ENCODE results near the gene ICAM5. TPM values are rescaled to one million over a fixed set of nuclear protein-coding genes. Genes with fewer than 3 reads are reported as not detected.

ICAM5 gene
- total RNA-seq, 2 experiments from 2014 or later = 0.41 to 0.84 TPM

GRCh38 chr19:10299545-10300458 is 10.1 kb downstream of the ICAM5 start:
- DNase-seq (no peak), ATAC-seq (no peak)
- peaks cover 26% of the 10 kb centered on the region for H3K27me3 Mint-ChIP-seq
- H3K36me3 Mint-ChIP-seq = peaks cover 2% of the 10 kb centered on the region
- no peak overlapping the region for H3K4me3 Mint-ChIP-seq
- H3K4me1 Mint-ChIP-seq = peaks cover 11% of the 10 kb centered on the region
- H3K9me3 Mint-ChIP-seq (ENCODE audit: low read depth) = no peaks in the 10 kb centered on the region
- no peak overlapping the region for H3K27ac Mint-ChIP-seq
- CTCF ChIA-PET = interaction anchor here (0.7 to 1.9 kb wide), 6 partner anchors 10 to 89 kb away, joined by 3 to 9 read pairs (median 4); partner anchors contain the start of gene ICAM5

GRCh38 chr19:10305139-10305806 is 15.5 kb downstream of the ICAM5 start:
- Mint-ChIP-seq H3K4me1 (no peaks in the 10 kb centered on the region), H3K9me3 (ENCODE audit: low read depth) (no peaks in the 10 kb centered on the region), H3K27me3 (peaks cover 6% of the 10 kb centered on the region), H3K27ac (no peak overlapping the region), H3K4me3 (no peak overlapping the region), H3K36me3 (no peaks in the 10 kb centered on the region)
- peak; percentile 12 for ATAC-seq
- CTCF ChIA-PET = interaction anchor here (1.8 to 4.5 kb wide), 2 partner anchors 28 to 35 kb away, joined by 5 to 18 read pairs; partner anchors contain the start of genes ICAM1 and RAVER1
- DNase-seq = no peak

- no peak for ATAC-seq
- Mint-ChIP-seq H3K4me1 (no peaks in the 10 kb centered on the region), H3K9me3 (ENCODE audit: low read depth) (no peaks in the 10 kb centered on the region), H3K27me3 (peaks cover 3% of the 10 kb centered on the region), H3K27ac (no peak overlapping the region), H3K36me3 (no peaks in the 10 kb centered on the region), H3K4me3 (no peak overlapping the region)
- no peak for DNase-seq
- CTCF ChIA-PET = interaction anchor here (1.5 to 4.5 kb wide), 3 partner anchors 27 to 39 kb away, joined by 5 to 18 read pairs (median 5); partner anchors contain the start of genes ICAM1 and RAVER1
These were observed 16.6 kb downstream of the ICAM5 start for GRCh38 chr19:10306327-10306726.

DNA sequence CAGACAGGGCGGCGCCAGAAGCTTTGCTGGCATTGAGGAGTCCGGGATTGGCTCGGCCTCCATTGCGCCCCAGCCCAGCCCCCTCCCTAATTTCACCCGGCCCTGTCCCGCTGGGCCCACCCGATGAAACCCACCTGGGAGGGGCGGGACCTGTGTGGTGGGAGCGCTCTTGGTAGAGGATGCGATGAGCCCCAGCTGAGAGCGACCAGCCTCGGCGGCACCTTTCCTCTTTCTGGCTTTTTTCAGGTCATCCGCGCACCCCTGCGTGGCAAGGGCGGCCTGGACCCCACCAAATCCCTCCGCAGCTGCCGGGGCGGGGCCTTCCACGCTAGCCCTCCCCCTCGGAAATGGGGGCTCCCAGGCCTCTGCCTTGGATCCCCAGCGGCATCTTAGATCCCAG is 19.7 kb downstream of the ICAM5 start, which contains the start of gene ZGLP1:
TSS of gene ZGLP1 (minus strand) at position 393 of the 400 bp plus-strand sequence.
- no peak within 1 kb of the TSS for H3K27ac Mint-ChIP-seq
- CTCF ChIA-PET = no interaction called here
- H3K4me3 Mint-ChIP-seq = no peak within 1 kb of the TSS
- DNase-seq (no peak), ATAC-seq (no peak)
- no peaks in the 10 kb centered on the region for H3K9me3 Mint-ChIP-seq (ENCODE audit: low read depth)
- no peaks in the 10 kb centered on the region for H3K27me3 Mint-ChIP-seq
- H3K36me3 Mint-ChIP-seq = no peaks in the 10 kb centered on the region
- H3K4me1 Mint-ChIP-seq = peaks cover 2% of the 10 kb centered on the region

GRCh38 chr19:10315335-10316214 is 25.8 kb downstream of the ICAM5 start, which contains the start of gene FDX2:
Gene FDX2, minus strand, starts transcription at chr19:10316015. Its CDS starts 19 bp downstream, at chr19:10315996.
- CTCF ChIA-PET = interaction anchor here (0.7 to 1.0 kb wide), 5 partner anchors 36 to 73 kb away, joined by 3 to 4 read pairs (median 3); partner anchors contain the start of gene ICAM1
- ATAC-seq = peak; percentile 91
- Mint-ChIP-seq H3K36me3 (peaks cover 19% of the 10 kb centered on the region), H3K4me3 (peak within 1 kb of the TSS; percentile 74), H3K9me3 (ENCODE audit: low read depth) (no peaks in the 10 kb centered on the region), H3K27ac (peak within 1 kb of the TSS; percentile 58), H3K27me3 (no peaks in the 10 kb centered on the region), H3K4me1 (peaks cover 15% of the 10 kb centered on the region)
- DNase-seq = peak; percentile 91

- ATAC-seq (no peak), DNase-seq (no peak)
- CTCF ChIA-PET = interaction anchor here (0.8 kb wide), 1 partner anchor 72 kb away, joined by 3 read pairs; no protein-coding TSS in a partner anchor
- H3K4me1 Mint-ChIP-seq = peaks cover 15% of the 10 kb centered on the region
- peak overlapping the region; percentile 74 for H3K4me3 Mint-ChIP-seq
- H3K27me3 Mint-ChIP-seq = no peaks in the 10 kb centered on the region
- H3K27ac Mint-ChIP-seq = peak overlapping the region; percentile 58
- H3K36me3 Mint-ChIP-seq = peaks cover 19% of the 10 kb centered on the region
- no peaks in the 10 kb centered on the region for H3K9me3 Mint-ChIP-seq (ENCODE audit: low read depth)
These were observed 26.7 kb downstream of the ICAM5 start for GRCh38 chr19:10316229-10317044.

GRCh38 chr19:10317045-10317856 is 27.5 kb downstream of the ICAM5 start:
- no peak for ATAC-seq
- H3K9me3 Mint-ChIP-seq (ENCODE audit: low read depth) = no peaks in the 10 kb centered on the region
- no peak overlapping the region for H3K4me3 Mint-ChIP-seq
- H3K27me3 Mint-ChIP-seq = no peaks in the 10 kb centered on the region
- H3K4me1 Mint-ChIP-seq = peaks cover 15% of the 10 kb centered on the region
- no peak overlapping the region for H3K27ac Mint-ChIP-seq
- H3K36me3 Mint-ChIP-seq = peaks cover 25% of the 10 kb centered on the region
- CTCF ChIA-PET = interaction anchor here (0.8 kb wide), 1 partner anchor 71 kb away, joined by 3 read pairs; no protein-coding TSS in a partner anchor
- DNase-seq = no peak

DNA sequence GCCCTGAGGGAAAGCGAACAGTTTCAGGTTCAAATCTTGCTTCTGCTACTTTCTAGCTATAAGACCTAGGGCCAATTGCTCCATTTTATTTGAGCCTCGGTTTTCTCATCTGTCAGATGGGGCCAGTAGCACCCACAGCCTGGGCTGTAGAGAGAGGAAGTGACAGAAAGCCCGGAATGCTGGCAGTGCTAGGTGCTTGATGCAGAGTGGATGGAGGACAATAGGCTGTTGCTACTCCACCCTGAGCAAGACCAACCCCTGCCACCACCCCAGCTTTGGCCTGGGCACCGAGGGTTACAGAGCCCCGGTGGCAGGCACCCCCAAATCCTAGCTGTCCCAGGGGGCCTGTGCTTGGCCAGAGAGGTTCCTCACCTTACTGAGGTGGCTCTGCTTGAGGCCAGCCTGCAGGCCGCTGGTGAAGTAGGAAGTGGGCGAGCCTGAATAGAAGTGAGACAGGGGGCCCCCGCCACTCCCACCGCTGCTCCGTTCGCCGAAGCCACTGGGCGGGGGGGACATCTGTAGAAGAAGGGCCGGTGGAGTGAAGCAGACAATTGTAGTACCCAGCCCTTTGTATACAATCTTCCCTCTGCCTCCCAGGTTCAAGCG is 28.2 kb downstream of the ICAM5 start:
- H3K4me1 Mint-ChIP-seq = peaks cover 15% of the 10 kb centered on the region
- peaks cover 25% of the 10 kb centered on the region for H3K36me3 Mint-ChIP-seq
- H3K4me3 Mint-ChIP-seq = no peak overlapping the region
- CTCF ChIA-PET = interaction anchor here (1.6 kb wide), 2 partner anchors 47 to 71 kb away, joined by 3 to 4 read pairs; partner anchors contain the start of gene ICAM1
- H3K27me3 Mint-ChIP-seq = no peaks in the 10 kb centered on the region
- no peak for ATAC-seq
- DNase-seq = no peak
- no peak overlapping the region for H3K27ac Mint-ChIP-seq
- H3K9me3 Mint-ChIP-seq (ENCODE audit: low read depth) = no peaks in the 10 kb centered on the region

- H3K27me3 Mint-ChIP-seq = no peaks in the 10 kb centered on the region
- H3K4me1 Mint-ChIP-seq = peaks cover 15% of the 10 kb centered on the region
- no peak overlapping the region for H3K27ac Mint-ChIP-seq
- CTCF ChIA-PET = interaction anchor here (0.9 to 1.6 kb wide), 4 partner anchors 21 to 72 kb away, joined by 3 to 4 read pairs (median 4); partner anchors contain the start of gene ICAM1
- DNase-seq (no peak), ATAC-seq (no peak)
- H3K9me3 Mint-ChIP-seq (ENCODE audit: low read depth) = no peaks in the 10 kb centered on the region
- H3K4me3 Mint-ChIP-seq = no peak overlapping the region
- peaks cover 28% of the 10 kb centered on the region for H3K36me3 Mint-ChIP-seq
These were observed 29.3 kb downstream of the ICAM5 start for GRCh38 chr19:10318807-10319682.

DNA sequence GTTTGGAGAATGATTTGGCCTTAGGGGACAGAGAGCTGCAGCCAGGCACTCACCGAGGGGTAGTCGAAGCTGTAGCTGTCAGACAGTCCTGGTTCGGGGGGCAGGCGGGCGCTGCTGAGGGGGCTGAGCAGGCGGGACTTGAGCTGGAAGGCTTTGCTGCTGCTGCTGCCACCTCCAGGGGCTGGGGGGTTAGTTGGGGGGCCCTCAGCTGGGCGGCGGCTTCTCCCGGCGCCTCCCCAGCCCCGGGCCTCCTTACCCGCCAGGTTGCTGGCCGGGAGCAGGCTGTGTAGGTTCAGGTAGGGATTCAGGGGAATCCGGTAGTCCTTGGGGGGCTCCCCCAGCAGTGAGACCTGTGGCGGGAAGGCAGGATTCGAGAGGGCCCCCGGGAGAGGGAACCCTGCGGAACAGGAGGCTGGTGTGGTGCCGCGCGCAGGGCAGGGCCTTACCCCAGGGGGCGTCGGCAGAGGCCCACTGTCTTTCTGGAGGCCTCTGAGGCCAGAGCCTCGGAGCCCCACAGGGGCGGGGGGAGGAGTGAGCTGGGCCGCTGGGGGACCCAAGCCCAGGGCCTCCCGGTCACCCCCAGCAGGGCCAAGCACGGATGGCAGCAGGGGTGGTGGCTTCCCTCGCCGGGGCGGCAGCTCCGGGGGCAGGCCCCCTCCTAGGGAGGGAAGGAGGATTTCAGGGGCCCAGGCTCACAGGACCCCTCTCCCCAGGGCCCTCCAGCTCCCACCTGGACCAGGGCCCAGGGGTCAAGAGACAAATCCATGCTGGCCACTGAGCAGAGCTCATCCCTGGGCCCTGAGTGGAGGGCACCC is 31.1 kb downstream of the ICAM5 start:
- Mint-ChIP-seq H3K4me1 (peaks cover 4% of the 10 kb centered on the region), H3K4me3 (no peak overlapping the region), H3K36me3 (peaks cover 33% of the 10 kb centered on the region), H3K27me3 (no peaks in the 10 kb centered on the region), H3K9me3 (ENCODE audit: low read depth) (no peaks in the 10 kb centered on the region), H3K27ac (no peak overlapping the region)
- DNase-seq (no peak), ATAC-seq (no peak)
- CTCF ChIA-PET = interaction anchor here (0.8 kb wide), 1 partner anchor 80 kb away, joined by 3 read pairs; no protein-coding TSS in a partner anchor

All from activated CD8-positive, alpha-beta memory T cell treated with anti-CD3 and anti-CD28 coated beads, Interleukin-2, amount 10 ng/mL, durations not matched to agents 7 days and 5 days (primary cell).